HepG2 (cell line): ENCODE data around the gene GRPEL2. TPM values are rescaled to one million over a fixed set of nuclear protein-coding genes. Genes with fewer than 3 reads are reported as not detected.

ENCODE experiments used
- ATAC-seq: fragments of 200-7000 bp; cut with Tn5 transposase; 3 replicates; pipeline ENCODE4 v1.9.1; 2020; ENCODE audit warnings: mild to moderate bottlenecking, moderate library complexity
- BruUV-seq: library from RNA; stranded (reverse); fragments of 400-500 nt; replicated peaks from 2 replicates; lab custom pipeline; 2021; lab: Mats Ljungman, UMichigan
- CTCF ChIA-PET: fragments of 300-600 bp; formaldehyde crosslinking; extraction: SDS; loops from one replicate; lab custom pipeline; 2021; ENCODE audit warnings: low total read pairs, inconsistent platforms, low intra/inter-chr PET ratio; lab: Yijun Ruan, JAX
- POLR2A ChIA-PET: fragments of 350-600 bp; sonication (Branson Sonifier 250); formaldehyde crosslinking; loops from one replicate; lab custom pipeline; 2020; ENCODE audit warnings: antibody characterized with exemption, inconsistent platforms; lab: Yijun Ruan, JAX
- DNase-seq: peaks from one replicate; pipeline ENCODE4 v3.0.0-alpha.2; 2015; ENCODE audit warnings: low spot score
- FAIRE-seq: peaks from 3 replicates; lab custom pipeline; 2011; peaks lifted over from hg19 to GRCh38; lab: Jason Lieb, UNC
- H2AFZ ChIP-seq: one replicate; pipeline ENCODE4 v1.6.1; 2011; ENCODE audit warnings: low read length, inconsistent platforms
- H3K27ac ChIP-seq: fragments of 300-600 bp; 3 replicates; pipeline ENCODE4 v1.8.0; 2011; ENCODE audit warnings: mixed run types, mild to moderate bottlenecking, mixed read lengths, low read length, inconsistent platforms; ENCODE audit not compliant: insufficient read depth; ENCODE audit errors: extremely low read length
- H3K27me3 ChIP-seq, 2 experiments: fragments of 200-600 bp in 1 of 2; 2 replicates in 1 of 2; 3 replicates in 1 of 2; pipeline versions ENCODE4 v1.6.0 to v1.8.0; 2011; ENCODE audit warnings: low read length in 2 of 2, mild to moderate bottlenecking in 2 of 2, moderate library complexity in 2 of 2, inconsistent platforms in 1 of 2; ENCODE audit not compliant: insufficient read depth in 2 of 2, control insufficient read depth in 1 of 2
- H3K36me3 ChIP-seq, 2 experiments: fragments of 200-600 bp in 1 of 2; replicated peaks in 1 of 2; 2 replicates in 1 of 2; 3 replicates in 1 of 2; pipeline versions ENCODE4 v1.5.1 to v1.8.0; 2011; ENCODE audit warnings: low read length in 2 of 2, inconsistent platforms in 1 of 2; ENCODE audit not compliant: insufficient read depth in 2 of 2, control insufficient read depth in 1 of 2
- H3K4me1 ChIP-seq: 2 replicates; pipeline ENCODE4 v1.5.1; 2012; ENCODE audit warnings: low read length, inconsistent platforms; ENCODE audit not compliant: insufficient read depth
- H3K4me2 ChIP-seq: 2 replicates; pipeline ENCODE4 v1.6.0; 2011; ENCODE audit warnings: low read depth, low read length, inconsistent platforms
- H3K4me3 ChIP-seq, 3 experiments: fragments of 200-600 bp in 1 of 3; sonication (generic), shearing (Covaris generic) in 1 of 3; replicated peaks in 1 of 3; 2 replicates each; pipeline ENCODE4 v1.5.1; 2011 to 2016; ENCODE audit warnings: low read length in 3 of 3, inconsistent platforms in 2 of 3, low read depth in 2 of 3, mild to moderate bottlenecking in 2 of 3, control low read depth in 1 of 3, mixed read lengths in 1 of 3; ENCODE audit not compliant: insufficient read depth in 1 of 3
- H3K79me2 ChIP-seq: one replicate; pipeline ENCODE4 v1.6.1; 2011; ENCODE audit warnings: low read length, inconsistent platforms; ENCODE audit not compliant: insufficient read depth
- H3K9ac ChIP-seq: 2 replicates; pipeline ENCODE4 v1.6.0; 2011; ENCODE audit warnings: mild to moderate bottlenecking, low read depth, low read length, inconsistent platforms; ENCODE audit not compliant: insufficient read depth
- H3K9me3 ChIP-seq: 2 replicates; pipeline ENCODE4 v1.5.1; 2012; ENCODE audit warnings: mild to moderate bottlenecking, low read length
- H4K20me1 ChIP-seq: 2 replicates; pipeline ENCODE4 v1.6.0; 2011; ENCODE audit warnings: inconsistent platforms, mild to moderate bottlenecking, low read length, moderate library complexity; ENCODE audit not compliant: insufficient read depth
- ATAD3A ChIP-seq: sonication (generic); formaldehyde crosslinking; IDR thresholded peaks from 2 replicates; pipeline ENCODE4 v1.4.0; 2020; ENCODE audit warnings: missing genetic modification reagents
- ATF7 ChIP-seq, 2 experiments: fragments of 450-650 bp in 1 of 2; sonication (generic) in 1 of 2; formaldehyde crosslinking in 1 of 2; IDR thresholded peaks; 2 replicates each; pipeline versions ENCODE4 v1.4.0 to v1.6.1; 2016 to 2020; ENCODE audit warnings: antibody characterized with exemption in 1 of 2, mild to moderate bottlenecking in 1 of 2, missing genetic modification reagents in 1 of 2
- MAFG ChIP-seq: sonication (generic); formaldehyde crosslinking; IDR thresholded peaks from 2 replicates; pipeline ENCODE4 v1.5.1; 2020; ENCODE audit warnings: mild to moderate bottlenecking, missing genetic modification reagents
- SKIL ChIP-seq: sonication (generic); formaldehyde crosslinking; IDR thresholded peaks from 2 replicates; pipeline ENCODE4 v1.8.0; 2022; ENCODE audit warnings: missing genetic modification reagents, mild to moderate bottlenecking, moderate library complexity, borderline replicate concordance
- SRSF9 ChIP-seq: fragments of 200-400 bp; formaldehyde crosslinking; IDR thresholded peaks from 2 replicates; pipeline ENCODE4 v1.6.1; 2018; ENCODE audit warnings: borderline replicate concordance, mild to moderate bottlenecking, low read depth, low read length; ENCODE audit not compliant: insufficient read depth, poor library complexity, severe bottlenecking
- SSRP1 ChIP-seq: IDR thresholded peaks from 2 replicates; pipeline ENCODE4 v1.6.1; 2016; ENCODE audit warnings: control low read depth
- ZNF317 ChIP-seq: sonication (generic); formaldehyde crosslinking; IDR thresholded peaks from 2 replicates; pipeline ENCODE4 v1.5.0; 2020; ENCODE audit warnings: mild to moderate bottlenecking, missing genetic modification reagents
- WGBS: methylation state at CpG from one replicate; pipeline ENCODE4 v1.1.6; 2017; ENCODE audit warnings: low lambda C conversion rate; 5-methylcytosine and 5-hydroxymethylcytosine counted together
- in situ Hi-C: cut with HindIII; loops from 2 replicates; pipeline ENCODE4 v1.10.0; 2017; ENCODE audit warnings: low pct_unique_long_range_greater_than_20kb; ENCODE audit not compliant: extremely low pct_ligation_motif_present
- intact Hi-C: fragments of 100-400 bp; cut with micrococcal nuclease; formaldehyde crosslinking; loops from one replicate; pipeline ENCODE4 v1.10.0; 2022; ENCODE audit not compliant: unreplicated experiment
- polyA plus RNA-seq, 8 experiments: library from polyadenylated mRNA; depleted of rRNA in 3 of 8; stranded (reverse) in 7 of 8; unstranded in 1 of 8; fragments of >200 nt; fragmentation: Illumina TruSeq in 4 of 8; extraction: Trizol in 4 of 8; gene quantifications; 2 replicates each; pipeline versions ENCODE4 v1.2.1 to v1.2.3, GENCODE V29; 2011 to 2016; ENCODE audit warnings: low read depth in 4 of 8, missing spikeins in 1 of 8, mixed read lengths in 1 of 8; ENCODE audit not compliant: insufficient read depth in 1 of 8
- total RNA-seq, 5 experiments: library from RNA; depleted of rRNA; stranded (reverse); fragments of >200 nt; fragmentation: Illumina TruSeq; extraction: Trizol; gene quantifications; 2 replicates each; pipeline ENCODE4 v1.2.3, GENCODE V29; 2016; ENCODE audit warnings: low read depth in 1 of 5

GRPEL2 gene
- total and polyA plus RNA-seq, 2 of the 13 experiments (the other 11 are each of a cell fraction or from before 2014, with no cell fraction given), result 13.1 to 16.6 TPM

GRCh38 chr5:149302641-149303040 lies 42.7 kb upstream of the GRPEL2 start:
- Histone ChIP-seq H4K20me1 (no peaks in the 10 kb centered on the region), H3K27me3 (no peaks in the 10 kb centered on the region), H3K9me3 (no peaks in the 10 kb centered on the region), H3K4me1 (peaks cover 27% of the 10 kb centered on the region), H3K79me2 (no peaks in the 10 kb centered on the region), H3K4me3 (no peak overlapping the region), H3K9ac (no peak overlapping the region), H3K4me2 (no peak overlapping the region), H3K36me3 (no peaks in the 10 kb centered on the region), H3K27ac (no peak overlapping the region), H2AFZ (no peak overlapping the region)
- ChIA-PET CTCF (no interaction called here), POLR2A (no interaction called here)
- DNase-seq (no peak), ATAC-seq (no peak), FAIRE-seq (no peak)
- in situ Hi-C loops, result no loop called here
- 81% methylated on average over 4 of the region's 5 CpGs for WGBS
- no TSS peak for BruUV-seq
- intact Hi-C loops, result no loop called here
- TF ChIP-seq SRSF9, result no peak

- FAIRE-seq (no peak), DNase-seq (no peak), ATAC-seq (no peak)
- Histone ChIP-seq H3K4me3 (no peak overlapping the region), H3K36me3 (no peaks in the 10 kb centered on the region), H3K4me1 (peaks cover 27% of the 10 kb centered on the region), H2AFZ (no peak overlapping the region), H3K27me3 (no peaks in the 10 kb centered on the region), H3K79me2 (no peaks in the 10 kb centered on the region), H4K20me1 (no peaks in the 10 kb centered on the region), H3K27ac (no peak overlapping the region), H3K9ac (no peak overlapping the region), H3K9me3 (no peaks in the 10 kb centered on the region), H3K4me2 (no peak overlapping the region)
- in situ Hi-C loops, result no loop called here
- intact Hi-C loops, result no loop called here
- ChIA-PET CTCF (no interaction called here), POLR2A (no interaction called here)
- BruUV-seq, result no TSS peak
- 56% methylated on average over 4 of the region's 4 CpGs for WGBS
- no peak for TF ChIP-seq ATAD3A
- no peak for TF ChIP-seq SSRP1 (CRISPR knock-in tag)
- TF ChIP-seq MAFG, result no peak
- no peak for TF ChIP-seq ATF7 (IDR thresholded peaks at IDR 0.05)
- TF ChIP-seq ATF7 (CRISPR knock-in tag; IDR thresholded peaks at IDR 0.05), result no peak
- TF ChIP-seq SKIL (CRISPR knock-in tag), result no peak
- TF ChIP-seq ZNF317 (CRISPR knock-in tag), result no peak
- TF ChIP-seq, all 625 proteins: peak for 0
Measured at GRCh38 chr5:149303210-149303609, 42.1 kb upstream of the GRPEL2 start.
